Measurements from ENCODE around the gene MGMT.

DNA sequence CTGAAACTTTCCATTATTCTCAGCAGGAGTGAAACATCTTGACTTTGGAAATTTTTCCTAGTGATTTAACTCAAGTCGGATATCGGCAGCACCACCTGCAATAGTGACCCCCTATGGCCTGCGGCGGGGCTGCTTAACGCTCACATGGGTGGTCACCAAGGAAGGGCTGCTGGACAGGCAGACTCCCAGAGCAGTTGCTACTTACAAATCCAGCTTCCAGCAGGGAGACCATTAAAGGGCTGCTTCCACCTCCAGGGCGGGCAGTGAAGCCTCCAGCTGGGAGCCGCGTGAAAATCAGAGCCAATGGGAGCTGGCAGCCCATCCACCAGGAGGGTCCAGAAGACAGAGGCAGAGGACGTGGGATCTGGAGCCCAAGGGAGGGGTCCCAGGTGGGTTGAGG, 122.5 kb downstream of the MGMT start:
- TF ChIP-seq, protein P1, sequence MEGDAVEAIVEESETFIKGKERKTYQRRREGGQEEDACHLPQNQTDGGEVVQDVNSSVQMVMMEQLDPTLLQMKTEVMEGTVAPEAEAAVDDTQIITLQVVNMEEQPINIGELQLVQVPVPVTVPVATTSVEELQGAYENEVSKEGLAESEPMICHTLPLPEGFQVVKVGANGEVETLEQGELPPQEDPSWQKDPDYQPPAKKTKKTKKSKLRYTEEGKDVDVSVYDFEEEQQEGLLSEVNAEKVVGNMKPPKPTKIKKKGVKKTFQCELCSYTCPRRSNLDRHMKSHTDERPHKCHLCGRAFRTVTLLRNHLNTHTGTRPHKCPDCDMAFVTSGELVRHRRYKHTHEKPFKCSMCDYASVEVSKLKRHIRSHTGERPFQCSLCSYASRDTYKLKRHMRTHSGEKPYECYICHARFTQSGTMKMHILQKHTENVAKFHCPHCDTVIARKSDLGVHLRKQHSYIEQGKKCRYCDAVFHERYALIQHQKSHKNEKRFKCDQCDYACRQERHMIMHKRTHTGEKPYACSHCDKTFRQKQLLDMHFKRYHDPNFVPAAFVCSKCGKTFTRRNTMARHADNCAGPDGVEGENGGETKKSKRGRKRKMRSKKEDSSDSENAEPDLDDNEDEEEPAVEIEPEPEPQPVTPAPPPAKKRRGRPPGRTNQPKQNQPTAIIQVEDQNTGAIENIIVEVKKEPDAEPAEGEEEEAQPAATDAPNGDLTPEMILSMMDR (conservative IDR thresholded peaks at IDR 0.05 in 1 of 2, IDR thresholded peaks at IDR 0.05 in 1 of 2; ENCODE audit: extremely low read depth in 1 of 2, insufficient read depth in 1 of 2, low read depth in 1 of 2, low read length in 2 of 2): no peak
- no peak for TF ChIP-seq EZH2 (IDR thresholded peaks at IDR 0.05; ENCODE audit: borderline replicate concordance, low read length)
